ENCODE results near the gene CCDC116.

CCDC116 gene

GRCh38 chr22:21639359-21639758, 6.8 kb downstream of the CCDC116 start:
- POLR2A ChIA-PET: no interaction called here
- no peak for DNase-seq (ENCODE audit: extremely low spot score)
- CTCF ChIA-PET: interaction anchor here (1.9 to 17.3 kb wide), 2 partner anchors 6 to 9 kb away, joined by 13 to 274 read pairs; partner anchors contain the start of genes SDF2L1 and YDJC
- TF ChIP-seq CTCF (IDR thresholded peaks at IDR 0.05; ENCODE audit: control extremely low read depth, extremely low read depth, low read depth, missing control alignments): no peak

GRCh38 chr22:21640810-21641209, 8.2 kb downstream of the CCDC116 start:
- DNase-seq (ENCODE audit: extremely low spot score): no peak
- CTCF ChIA-PET: interaction anchor here (1.1 to 9.3 kb wide), 9 partner anchors 10 to 76 kb away, joined by 3 to 274 read pairs (median 5); partner anchors contain the start of genes CCDC116 and YDJC
- TF ChIP-seq CTCF (IDR thresholded peaks at IDR 0.05; ENCODE audit: control extremely low read depth, extremely low read depth, low read depth, missing control alignments): no peak
- POLR2A ChIA-PET: interaction anchor here (1.2 kb wide), 1 partner anchor 12 kb away, joined by 6 read pairs; no protein-coding TSS in a partner anchor

- ChIA-PET POLR2A (interaction anchor here (1.2 kb wide), 1 partner anchor 12 kb away, joined by 6 read pairs; no protein-coding TSS in a partner anchor), CTCF (interaction anchor here (0.9 to 9.3 kb wide), 13 partner anchors 11 to 77 kb away, joined by 3 to 274 read pairs (median 6); partner anchors contain the start of genes CCDC116 and YDJC)
- peak; percentile 41 for TF ChIP-seq CTCF (IDR thresholded peaks at IDR 0.05; ENCODE audit: control extremely low read depth, extremely low read depth, low read depth, missing control alignments)
- no peak for DNase-seq (ENCODE audit: extremely low spot score)
Observed at GRCh38 chr22:21641417-21641788, 8.8 kb downstream of the CCDC116 start.

GRCh38 chr22:21641789-21642583, 9.4 kb downstream of the CCDC116 start, which contains the start of gene SDF2L1:
Gene SDF2L1, plus strand, starts transcription at chr22:21642302. Its CDS starts 35 bp downstream, at chr22:21642337.
- ChIA-PET CTCF (interaction anchor here (0.9 to 9.3 kb wide), 19 partner anchors 11 to 540 kb away, joined by 3 to 274 read pairs (median 5); partner anchors contain the start of genes CCDC116, PPIL2, UBE2L3 and YDJC), POLR2A (interaction anchor here (1.2 kb wide), 1 partner anchor 13 kb away, joined by 6 read pairs; no protein-coding TSS in a partner anchor)
- peak; percentile 98 for DNase-seq (ENCODE audit: extremely low spot score)
- peak; percentile 28 for TF ChIP-seq CTCF (IDR thresholded peaks at IDR 0.05; ENCODE audit: control extremely low read depth, extremely low read depth, low read depth, missing control alignments)

- ChIA-PET POLR2A (no interaction called here), CTCF (interaction anchor here (0.6 to 9.3 kb wide), 23 partner anchors 10 to 541 kb away, joined by 3 to 274 read pairs (median 4); partner anchors contain the start of genes CCDC116, PPIL2, PPM1F and UBE2L3)
- DNase-seq (ENCODE audit: extremely low spot score): peak; percentile 67
- peak; percentile 72 for TF ChIP-seq CTCF (IDR thresholded peaks at IDR 0.05; ENCODE audit: control extremely low read depth, extremely low read depth, low read depth, missing control alignments)
Observed at GRCh38 chr22:21642584-21643448, 10.3 kb downstream of the CCDC116 start.
